HEK293 (cell line): Measurements from ENCODE around the gene NFIB.

ENCODE experiments used
- BCL11A ChIP-seq: fragments of 450-650 bp; formaldehyde crosslinking; IDR thresholded peaks from 2 replicates; pipeline ENCODE4 v1.5.1; 2016; ENCODE audit warnings: low read depth, missing biosample characterization, missing genetic modification characterization
- GFI1B ChIP-seq: fragments of 450-650 bp; formaldehyde crosslinking; IDR thresholded peaks from 2 replicates; pipeline ENCODE4 v1.5.1; 2016; ENCODE audit warnings: missing biosample characterization, missing genetic modification characterization
- GLI4 ChIP-seq: fragments of 450-650 bp; formaldehyde crosslinking; IDR thresholded peaks from 2 replicates; pipeline ENCODE4 v1.5.1; 2016; ENCODE audit warnings: missing biosample characterization, missing genetic modification characterization
- OSR2 ChIP-seq: fragments of 450-650 bp; formaldehyde crosslinking; IDR thresholded peaks from 2 replicates; pipeline ENCODE4 v1.5.1; 2016; ENCODE audit warnings: missing biosample characterization, missing genetic modification characterization
- YY2 ChIP-seq: fragments of 450-650 bp; formaldehyde crosslinking; IDR thresholded peaks from 2 replicates; pipeline ENCODE4 v1.5.1; 2016; ENCODE audit warnings: missing biosample characterization, missing genetic modification characterization
- ZBTB20 ChIP-seq: fragments of 450-650 bp; formaldehyde crosslinking; IDR thresholded peaks from 2 replicates; pipeline ENCODE4 v1.5.1; 2016; ENCODE audit warnings: missing biosample characterization, missing genetic modification characterization
- ZNF155 ChIP-seq: fragments of 450-650 bp; formaldehyde crosslinking; IDR thresholded peaks from 2 replicates; pipeline ENCODE4 v1.5.1; 2016; ENCODE audit warnings: missing biosample characterization, missing genetic modification characterization
- ZNF23 ChIP-seq: fragments of 450-650 bp; formaldehyde crosslinking; IDR thresholded peaks from 2 replicates; pipeline ENCODE4 v1.5.1; 2016; ENCODE audit warnings: missing biosample characterization, missing genetic modification characterization, borderline replicate concordance
- ZNF274 ChIP-seq, 2 experiments: fragments of 200-500 bp in 1 of 2; fragments of 450-650 bp in 1 of 2; sonication (Bioruptor generic) in 1 of 2; formaldehyde crosslinking in 1 of 2; IDR thresholded peaks; 2 replicates each; pipeline versions ENCODE4 v1.5.1 to v1.6.1; 2014 to 2016; ENCODE audit warnings: borderline replicate concordance in 1 of 2, inconsistent platforms in 1 of 2, low read length in 1 of 2, missing biosample characterization in 1 of 2, missing genetic modification characterization in 1 of 2
- ZNF311 ChIP-seq: fragments of 450-650 bp; formaldehyde crosslinking; IDR thresholded peaks from 2 replicates; pipeline ENCODE4 v1.5.1; 2017; ENCODE audit warnings: missing biosample characterization, missing genetic modification characterization, borderline replicate concordance
- ZNF324 ChIP-seq: fragments of 450-650 bp; formaldehyde crosslinking; IDR thresholded peaks from 2 replicates; pipeline ENCODE4 v1.5.1; 2016; ENCODE audit warnings: missing biosample characterization, missing genetic modification characterization
- ZNF366 ChIP-seq: fragments of 450-650 bp; formaldehyde crosslinking; conservative IDR thresholded peaks from 2 replicates; pipeline ENCODE4 v1.5.1; 2016; ENCODE audit warnings: missing biosample characterization, missing genetic modification characterization
- ZNF501 ChIP-seq: fragments of 450-650 bp; formaldehyde crosslinking; IDR thresholded peaks from 2 replicates; pipeline ENCODE4 v1.5.1; 2016; ENCODE audit warnings: missing biosample characterization, missing genetic modification characterization
- TF ChIP-seq, protein P1 (sequence below): fragments of 450-650 bp; formaldehyde crosslinking; IDR thresholded peaks from 2 replicates; pipeline ENCODE4 v1.5.1; 2016; ENCODE audit warnings: missing biosample characterization, missing genetic modification characterization
- TF ChIP-seq, protein P2 (sequence below): fragments of 450-650 bp; IDR thresholded peaks from 2 replicates; pipeline ENCODE4 v1.5.1; 2018; ENCODE audit warnings: missing biosample characterization, mild to moderate bottlenecking, missing genetic modification characterization
- TF ChIP-seq, protein P3 (sequence below): fragments of 450-650 bp; formaldehyde crosslinking; IDR thresholded peaks from 2 replicates; pipeline ENCODE4 v1.5.1; 2016; ENCODE audit warnings: missing biosample characterization, missing genetic modification characterization
- TF ChIP-seq, protein P4 (sequence below): fragments of 450-650 bp; formaldehyde crosslinking; IDR thresholded peaks from 2 replicates; pipeline ENCODE4 v1.5.1; 2016; ENCODE audit warnings: missing biosample characterization, missing genetic modification characterization
- TF ChIP-seq, protein P5 (sequence below): fragments of 450-650 bp; formaldehyde crosslinking; IDR thresholded peaks from 2 replicates; pipeline ENCODE4 v1.5.1; 2016; ENCODE audit warnings: missing biosample characterization, missing genetic modification characterization, borderline replicate concordance
- TF ChIP-seq, protein P6 (sequence below): fragments of 450-650 bp; formaldehyde crosslinking; IDR thresholded peaks from 2 replicates; pipeline ENCODE4 v1.5.1; 2016; ENCODE audit warnings: missing biosample characterization, missing genetic modification characterization
- TF ChIP-seq, protein P7 (sequence below): fragments of 450-650 bp; formaldehyde crosslinking; IDR thresholded peaks from 2 replicates; pipeline ENCODE4 v1.5.1; 2017; ENCODE audit warnings: missing biosample characterization, missing genetic modification characterization
- TF ChIP-seq, protein P8 (sequence below): fragments of 450-650 bp; formaldehyde crosslinking; IDR thresholded peaks from 2 replicates; pipeline ENCODE4 v1.5.1; 2016; ENCODE audit warnings: missing biosample characterization, missing genetic modification characterization

The NFIB gene

DNA sequence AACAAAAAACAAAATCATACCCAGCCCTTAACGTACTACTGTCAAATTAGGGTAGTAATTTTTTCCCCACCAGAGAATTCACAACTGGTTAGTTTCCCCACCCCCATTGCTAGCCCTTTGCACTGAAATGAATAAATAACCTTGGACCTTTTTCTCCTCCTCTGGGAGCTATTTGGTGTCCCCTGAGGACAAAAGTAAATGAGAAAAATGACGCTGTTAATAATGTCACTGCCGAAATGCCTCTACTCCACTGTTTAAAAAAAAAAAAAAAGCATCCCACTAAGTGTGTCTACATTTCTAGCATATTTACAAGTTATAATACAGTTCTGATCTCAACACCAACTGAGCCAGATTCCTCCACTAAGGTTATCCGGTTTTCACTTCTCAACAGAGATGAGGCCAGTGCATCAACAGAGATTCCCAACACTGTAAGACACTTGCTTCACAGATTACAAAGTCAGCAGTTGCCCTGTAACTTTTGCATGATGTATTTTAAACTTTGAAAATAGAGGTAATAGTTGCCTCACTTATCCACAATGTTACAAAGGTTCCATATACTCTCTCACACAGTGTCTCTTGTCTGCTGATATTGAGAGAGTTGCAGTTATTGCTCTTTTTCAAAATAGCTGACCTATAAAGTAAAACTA is 5.1 kb upstream of the NFIB start (continued):
- TF ChIP-seq, protein P1, sequence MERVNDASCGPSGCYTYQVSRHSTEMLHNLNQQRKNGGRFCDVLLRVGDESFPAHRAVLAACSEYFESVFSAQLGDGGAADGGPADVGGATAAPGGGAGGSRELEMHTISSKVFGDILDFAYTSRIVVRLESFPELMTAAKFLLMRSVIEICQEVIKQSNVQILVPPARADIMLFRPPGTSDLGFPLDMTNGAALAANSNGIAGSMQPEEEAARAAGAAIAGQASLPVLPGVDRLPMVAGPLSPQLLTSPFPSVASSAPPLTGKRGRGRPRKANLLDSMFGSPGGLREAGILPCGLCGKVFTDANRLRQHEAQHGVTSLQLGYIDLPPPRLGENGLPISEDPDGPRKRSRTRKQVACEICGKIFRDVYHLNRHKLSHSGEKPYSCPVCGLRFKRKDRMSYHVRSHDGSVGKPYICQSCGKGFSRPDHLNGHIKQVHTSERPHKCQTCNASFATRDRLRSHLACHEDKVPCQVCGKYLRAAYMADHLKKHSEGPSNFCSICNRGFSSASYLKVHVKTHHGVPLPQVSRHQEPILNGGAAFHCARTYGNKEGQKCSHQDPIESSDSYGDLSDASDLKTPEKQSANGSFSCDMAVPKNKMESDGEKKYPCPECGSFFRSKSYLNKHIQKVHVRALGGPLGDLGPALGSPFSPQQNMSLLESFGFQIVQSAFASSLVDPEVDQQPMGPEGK, result no peak
- TF ChIP-seq ZNF366 (tag by site-specific recombination) (0 out of 2 replicates have a peak, but pooled peaks have one; percentile 9), ZNF274 (IDR thresholded peaks at IDR 0.05; ENCODE audit: low read length) (no peak), ZNF274 (tag by site-specific recombination; IDR thresholded peaks at IDR 0.05; ENCODE audit: borderline replicate concordance) (no peak), OSR2 (peak; percentile 66; the same call in 1 of the 2 replicates), ZNF155 (tag by site-specific recombination) (no peak), BCL11A (tag by site-specific recombination) (no peak), GLI4 (no peak), YY2 (tag by site-specific recombination) (no peak), ZNF23 (tag by site-specific recombination) (no peak), GFI1B (no peak), ZNF311 (no peak), ZNF324 (tag by site-specific recombination) (no peak), ZNF501 (tag by site-specific recombination) (no peak), ZBTB20 (tag by site-specific recombination) (peak; percentile 38; the same call in 1 of the 2 replicates)
- TF ChIP-seq, protein P2, sequence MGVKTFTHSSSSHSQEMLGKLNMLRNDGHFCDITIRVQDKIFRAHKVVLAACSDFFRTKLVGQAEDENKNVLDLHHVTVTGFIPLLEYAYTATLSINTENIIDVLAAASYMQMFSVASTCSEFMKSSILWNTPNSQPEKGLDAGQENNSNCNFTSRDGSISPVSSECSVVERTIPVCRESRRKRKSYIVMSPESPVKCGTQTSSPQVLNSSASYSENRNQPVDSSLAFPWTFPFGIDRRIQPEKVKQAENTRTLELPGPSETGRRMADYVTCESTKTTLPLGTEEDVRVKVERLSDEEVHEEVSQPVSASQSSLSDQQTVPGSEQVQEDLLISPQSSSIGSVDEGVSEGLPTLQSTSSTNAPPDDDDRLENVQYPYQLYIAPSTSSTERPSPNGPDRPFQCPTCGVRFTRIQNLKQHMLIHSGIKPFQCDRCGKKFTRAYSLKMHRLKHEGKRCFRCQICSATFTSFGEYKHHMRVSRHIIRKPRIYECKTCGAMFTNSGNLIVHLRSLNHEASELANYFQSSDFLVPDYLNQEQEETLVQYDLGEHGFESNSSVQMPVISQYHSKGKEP (tag by site-specific recombination), result no peak
- TF ChIP-seq, protein P3, sequence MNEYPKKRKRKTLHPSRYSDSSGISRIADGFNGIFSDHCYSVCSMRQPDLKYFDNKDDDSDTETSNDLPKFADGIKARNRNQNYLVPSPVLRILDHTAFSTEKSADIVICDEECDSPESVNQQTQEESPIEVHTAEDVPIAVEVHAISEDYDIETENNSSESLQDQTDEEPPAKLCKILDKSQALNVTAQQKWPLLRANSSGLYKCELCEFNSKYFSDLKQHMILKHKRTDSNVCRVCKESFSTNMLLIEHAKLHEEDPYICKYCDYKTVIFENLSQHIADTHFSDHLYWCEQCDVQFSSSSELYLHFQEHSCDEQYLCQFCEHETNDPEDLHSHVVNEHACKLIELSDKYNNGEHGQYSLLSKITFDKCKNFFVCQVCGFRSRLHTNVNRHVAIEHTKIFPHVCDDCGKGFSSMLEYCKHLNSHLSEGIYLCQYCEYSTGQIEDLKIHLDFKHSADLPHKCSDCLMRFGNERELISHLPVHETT (tag by site-specific recombination), result no peak
- TF ChIP-seq, protein P4, sequence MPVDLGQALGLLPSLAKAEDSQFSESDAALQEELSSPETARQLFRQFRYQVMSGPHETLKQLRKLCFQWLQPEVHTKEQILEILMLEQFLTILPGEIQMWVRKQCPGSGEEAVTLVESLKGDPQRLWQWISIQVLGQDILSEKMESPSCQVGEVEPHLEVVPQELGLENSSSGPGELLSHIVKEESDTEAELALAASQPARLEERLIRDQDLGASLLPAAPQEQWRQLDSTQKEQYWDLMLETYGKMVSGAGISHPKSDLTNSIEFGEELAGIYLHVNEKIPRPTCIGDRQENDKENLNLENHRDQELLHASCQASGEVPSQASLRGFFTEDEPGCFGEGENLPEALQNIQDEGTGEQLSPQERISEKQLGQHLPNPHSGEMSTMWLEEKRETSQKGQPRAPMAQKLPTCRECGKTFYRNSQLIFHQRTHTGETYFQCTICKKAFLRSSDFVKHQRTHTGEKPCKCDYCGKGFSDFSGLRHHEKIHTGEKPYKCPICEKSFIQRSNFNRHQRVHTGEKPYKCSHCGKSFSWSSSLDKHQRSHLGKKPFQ (tag by site-specific recombination), result no peak
- TF ChIP-seq, protein P5, sequence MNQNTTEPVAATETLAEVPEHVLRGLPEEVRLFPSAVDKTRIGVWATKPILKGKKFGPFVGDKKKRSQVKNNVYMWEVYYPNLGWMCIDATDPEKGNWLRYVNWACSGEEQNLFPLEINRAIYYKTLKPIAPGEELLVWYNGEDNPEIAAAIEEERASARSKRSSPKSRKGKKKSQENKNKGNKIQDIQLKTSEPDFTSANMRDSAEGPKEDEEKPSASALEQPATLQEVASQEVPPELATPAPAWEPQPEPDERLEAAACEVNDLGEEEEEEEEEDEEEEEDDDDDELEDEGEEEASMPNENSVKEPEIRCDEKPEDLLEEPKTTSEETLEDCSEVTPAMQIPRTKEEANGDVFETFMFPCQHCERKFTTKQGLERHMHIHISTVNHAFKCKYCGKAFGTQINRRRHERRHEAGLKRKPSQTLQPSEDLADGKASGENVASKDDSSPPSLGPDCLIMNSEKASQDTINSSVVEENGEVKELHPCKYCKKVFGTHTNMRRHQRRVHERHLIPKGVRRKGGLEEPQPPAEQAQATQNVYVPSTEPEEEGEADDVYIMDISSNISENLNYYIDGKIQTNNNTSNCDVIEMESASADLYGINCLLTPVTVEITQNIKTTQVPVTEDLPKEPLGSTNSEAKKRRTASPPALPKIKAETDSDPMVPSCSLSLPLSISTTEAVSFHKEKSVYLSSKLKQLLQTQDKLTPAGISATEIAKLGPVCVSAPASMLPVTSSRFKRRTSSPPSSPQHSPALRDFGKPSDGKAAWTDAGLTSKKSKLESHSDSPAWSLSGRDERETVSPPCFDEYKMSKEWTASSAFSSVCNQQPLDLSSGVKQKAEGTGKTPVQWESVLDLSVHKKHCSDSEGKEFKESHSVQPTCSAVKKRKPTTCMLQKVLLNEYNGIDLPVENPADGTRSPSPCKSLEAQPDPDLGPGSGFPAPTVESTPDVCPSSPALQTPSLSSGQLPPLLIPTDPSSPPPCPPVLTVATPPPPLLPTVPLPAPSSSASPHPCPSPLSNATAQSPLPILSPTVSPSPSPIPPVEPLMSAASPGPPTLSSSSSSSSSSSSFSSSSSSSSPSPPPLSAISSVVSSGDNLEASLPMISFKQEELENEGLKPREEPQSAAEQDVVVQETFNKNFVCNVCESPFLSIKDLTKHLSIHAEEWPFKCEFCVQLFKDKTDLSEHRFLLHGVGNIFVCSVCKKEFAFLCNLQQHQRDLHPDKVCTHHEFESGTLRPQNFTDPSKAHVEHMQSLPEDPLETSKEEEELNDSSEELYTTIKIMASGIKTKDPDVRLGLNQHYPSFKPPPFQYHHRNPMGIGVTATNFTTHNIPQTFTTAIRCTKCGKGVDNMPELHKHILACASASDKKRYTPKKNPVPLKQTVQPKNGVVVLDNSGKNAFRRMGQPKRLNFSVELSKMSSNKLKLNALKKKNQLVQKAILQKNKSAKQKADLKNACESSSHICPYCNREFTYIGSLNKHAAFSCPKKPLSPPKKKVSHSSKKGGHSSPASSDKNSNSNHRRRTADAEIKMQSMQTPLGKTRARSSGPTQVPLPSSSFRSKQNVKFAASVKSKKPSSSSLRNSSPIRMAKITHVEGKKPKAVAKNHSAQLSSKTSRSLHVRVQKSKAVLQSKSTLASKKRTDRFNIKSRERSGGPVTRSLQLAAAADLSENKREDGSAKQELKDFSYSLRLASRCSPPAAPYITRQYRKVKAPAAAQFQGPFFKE (tag by site-specific recombination), result no peak
- TF ChIP-seq, protein P6, sequence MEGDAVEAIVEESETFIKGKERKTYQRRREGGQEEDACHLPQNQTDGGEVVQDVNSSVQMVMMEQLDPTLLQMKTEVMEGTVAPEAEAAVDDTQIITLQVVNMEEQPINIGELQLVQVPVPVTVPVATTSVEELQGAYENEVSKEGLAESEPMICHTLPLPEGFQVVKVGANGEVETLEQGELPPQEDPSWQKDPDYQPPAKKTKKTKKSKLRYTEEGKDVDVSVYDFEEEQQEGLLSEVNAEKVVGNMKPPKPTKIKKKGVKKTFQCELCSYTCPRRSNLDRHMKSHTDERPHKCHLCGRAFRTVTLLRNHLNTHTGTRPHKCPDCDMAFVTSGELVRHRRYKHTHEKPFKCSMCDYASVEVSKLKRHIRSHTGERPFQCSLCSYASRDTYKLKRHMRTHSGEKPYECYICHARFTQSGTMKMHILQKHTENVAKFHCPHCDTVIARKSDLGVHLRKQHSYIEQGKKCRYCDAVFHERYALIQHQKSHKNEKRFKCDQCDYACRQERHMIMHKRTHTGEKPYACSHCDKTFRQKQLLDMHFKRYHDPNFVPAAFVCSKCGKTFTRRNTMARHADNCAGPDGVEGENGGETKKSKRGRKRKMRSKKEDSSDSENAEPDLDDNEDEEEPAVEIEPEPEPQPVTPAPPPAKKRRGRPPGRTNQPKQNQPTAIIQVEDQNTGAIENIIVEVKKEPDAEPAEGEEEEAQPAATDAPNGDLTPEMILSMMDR (tag by site-specific recombination), result no peak
- TF ChIP-seq, protein P7, sequence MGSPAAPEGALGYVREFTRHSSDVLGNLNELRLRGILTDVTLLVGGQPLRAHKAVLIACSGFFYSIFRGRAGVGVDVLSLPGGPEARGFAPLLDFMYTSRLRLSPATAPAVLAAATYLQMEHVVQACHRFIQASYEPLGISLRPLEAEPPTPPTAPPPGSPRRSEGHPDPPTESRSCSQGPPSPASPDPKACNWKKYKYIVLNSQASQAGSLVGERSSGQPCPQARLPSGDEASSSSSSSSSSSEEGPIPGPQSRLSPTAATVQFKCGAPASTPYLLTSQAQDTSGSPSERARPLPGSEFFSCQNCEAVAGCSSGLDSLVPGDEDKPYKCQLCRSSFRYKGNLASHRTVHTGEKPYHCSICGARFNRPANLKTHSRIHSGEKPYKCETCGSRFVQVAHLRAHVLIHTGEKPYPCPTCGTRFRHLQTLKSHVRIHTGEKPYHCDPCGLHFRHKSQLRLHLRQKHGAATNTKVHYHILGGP (tag by site-specific recombination), result no peak
- TF ChIP-seq, protein P8, sequence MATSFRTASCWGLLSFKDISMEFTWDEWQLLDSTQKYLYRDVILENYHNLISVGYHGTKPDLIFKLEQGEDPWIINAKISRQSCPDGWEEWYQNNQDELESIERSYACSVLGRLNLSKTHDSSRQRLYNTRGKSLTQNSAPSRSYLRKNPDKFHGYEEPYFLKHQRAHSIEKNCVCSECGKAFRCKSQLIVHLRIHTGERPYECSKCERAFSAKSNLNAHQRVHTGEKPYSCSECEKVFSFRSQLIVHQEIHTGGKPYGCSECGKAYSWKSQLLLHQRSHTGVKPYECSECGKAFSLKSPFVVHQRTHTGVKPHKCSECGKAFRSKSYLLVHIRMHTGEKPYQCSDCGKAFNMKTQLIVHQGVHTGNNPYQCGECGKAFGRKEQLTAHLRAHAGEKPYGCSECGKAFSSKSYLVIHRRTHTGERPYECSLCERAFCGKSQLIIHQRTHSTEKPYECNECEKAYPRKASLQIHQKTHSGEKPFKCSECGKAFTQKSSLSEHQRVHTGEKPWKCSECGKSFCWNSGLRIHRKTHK (tag by site-specific recombination), result no peak
